ENCODE measurements around the gene FRMD1. TPM values are rescaled to one million over a fixed set of nuclear protein-coding genes. Genes with fewer than 3 reads are reported as not detected.

Gene FRMD1
- total RNA-seq, 1 experiment from 2014 or later, result not detected

GRCh38 chr6:168016721-168017525, 62.1 kb downstream of the FRMD1 start:
- ChIA-PET RAD21 (ENCODE audit: low non-redundant PET in 1 of 2, low total read pairs in 2 of 2, uncharacterized antibody in 2 of 2, unreplicated experiment in 2 of 2) (no interaction called here), CTCF (no interaction called here), POLR2A (no interaction called here)
- peaks cover 0 to 7% of the 10 kb centered on the region in 2 experiments; a peak in 1 of 4 replicates for H3K9me3 ChIP-seq (ENCODE audit: control insufficient read depth in 1 of 2, insufficient read depth in 1 of 2, low read depth in 1 of 2, low read length in 2 of 2)
- DNase-seq (ENCODE audit: low read depth, low spot score), result no peak
- no peaks in the 10 kb centered on the region for H4K20me1 ChIP-seq (ENCODE audit: insufficient read depth)
- H3K36me3 ChIP-seq (ENCODE audit: control insufficient read depth in 1 of 2, insufficient read depth in 2 of 2, low read length in 2 of 2), result no peaks in the 10 kb centered on the region
- no peaks in the 10 kb centered on the region for H3K4me1 ChIP-seq (ENCODE audit: control insufficient read depth in 1 of 2, insufficient read depth in 2 of 2, low read length in 2 of 2)
- no peaks in the 10 kb centered on the region for H3K79me2 ChIP-seq (ENCODE audit: insufficient read depth, low read length)
- 0 out of 2 replicates have a peak, but pooled peaks cover 8% of the 10 kb centered on the region for H3K27me3 ChIP-seq (ENCODE audit: insufficient read depth, low read length)
- TF ChIP-seq POLR2A (IDR thresholded peaks at IDR 0.05; ENCODE audit: borderline replicate concordance, extremely low read depth, insufficient read depth, insufficient read length) (no peak), FOSL1 (IDR thresholded peaks at IDR 0.05; ENCODE audit: low read depth) (no peak)
- no peaks in the 10 kb centered on the region for H3K9me2 ChIP-seq (ENCODE audit: insufficient read depth)
- intact Hi-C loops (cut with micrococcal nuclease), result no loop called here
- no peak overlapping the region for H3K9ac ChIP-seq (ENCODE audit: low read length)
- no peak for ATAC-seq
- H3K4me2 ChIP-seq (ENCODE audit: low read length), result no peak overlapping the region
- H3K27ac ChIP-seq (ENCODE audit: low read depth, low read length), result no peak overlapping the region
- H3K4me3 ChIP-seq (replicated peaks in 1 of 2; ENCODE audit: low read depth in 1 of 2, low read length in 2 of 2), result no peak overlapping the region
- BruUV-seq (replicated peaks), result no TSS peak
- no peak overlapping the region for H2AFZ ChIP-seq (ENCODE audit: low read depth, low read length, poor library complexity, severe bottlenecking)

- H2AFZ ChIP-seq (ENCODE audit: low read depth, low read length, poor library complexity, severe bottlenecking), result no peak overlapping the region
- no peaks in the 10 kb centered on the region for H3K79me2 ChIP-seq (ENCODE audit: insufficient read depth, low read length)
- 0 out of 2 replicates have a peak, but pooled peaks cover 4% of the 10 kb centered on the region for H3K27me3 ChIP-seq (ENCODE audit: insufficient read depth, low read length)
- H3K4me1 ChIP-seq (ENCODE audit: control insufficient read depth in 1 of 2, insufficient read depth in 2 of 2, low read length in 2 of 2), result no peaks in the 10 kb centered on the region
- intact Hi-C loops (cut with micrococcal nuclease), result no loop called here
- H3K27ac ChIP-seq (ENCODE audit: low read depth, low read length), result no peak overlapping the region
- no peaks in the 10 kb centered on the region for H3K9me2 ChIP-seq (ENCODE audit: insufficient read depth)
- no peak overlapping the region for H3K4me3 ChIP-seq (replicated peaks in 1 of 2; ENCODE audit: low read depth in 1 of 2, low read length in 2 of 2)
- ChIA-PET CTCF (no interaction called here), POLR2A (no interaction called here), RAD21 (ENCODE audit: low non-redundant PET in 1 of 2, low total read pairs in 2 of 2, uncharacterized antibody in 2 of 2, unreplicated experiment in 2 of 2) (no interaction called here)
- TF ChIP-seq SP1 (IDR thresholded peaks at IDR 0.05; ENCODE audit: low read depth), result no peak
- TF ChIP-seq EZH2 (IDR thresholded peaks at IDR 0.05), result no peak
- TF ChIP-seq FOSL1 (IDR thresholded peaks at IDR 0.05; ENCODE audit: low read depth), result no peak
- no TSS peak for BruUV-seq (replicated peaks)
- DNase-seq (ENCODE audit: low read depth, low spot score) (no peak), ATAC-seq (no peak)
- no peaks in the 10 kb centered on the region for H3K36me3 ChIP-seq (ENCODE audit: control insufficient read depth in 1 of 2, insufficient read depth in 2 of 2, low read length in 2 of 2)
- H3K4me2 ChIP-seq (ENCODE audit: low read length), result no peak overlapping the region
- H4K20me1 ChIP-seq (ENCODE audit: insufficient read depth), result no peaks in the 10 kb centered on the region
- H3K9me3 ChIP-seq (ENCODE audit: control insufficient read depth in 1 of 2, insufficient read depth in 1 of 2, low read depth in 1 of 2, low read length in 2 of 2), result peaks cover 6 to 7% of the 10 kb centered on the region in 2 experiments; a peak in 2 of 4 replicates
- H3K9ac ChIP-seq (ENCODE audit: low read length), result no peak overlapping the region
These were observed 62.8 kb downstream of the FRMD1 start for GRCh38 chr6:168016176-168016620.

Measured in HCT116 (cell line).